H9 (cell line): ENCODE results near the gene MICALL1. TPM values are rescaled to one million over a fixed set of nuclear protein-coding genes. Genes with fewer than 3 reads are reported as not detected.

Source experiments
- DNase-seq: peaks from one replicate; pipeline ENCODE4 v3.0.0-alpha.2; 2017
- H2AFZ ChIP-seq: one replicate; pipeline ENCODE4 v1.6.1; 2013; ENCODE audit warnings: mild to moderate bottlenecking, low read length, control low read depth, moderate library complexity
- H2AK5ac ChIP-seq: 2 replicates; pipeline ENCODE4 v1.6.1; 2013; ENCODE audit warnings: low read length, control low read depth, mixed read lengths; ENCODE audit not compliant: insufficient read length
- H2BK120ac ChIP-seq: one replicate; pipeline ENCODE4 v1.6.1; 2013; ENCODE audit warnings: low read depth, mild to moderate bottlenecking, low read length, control low read depth, inconsistent platforms; ENCODE audit not compliant: poor library complexity, severe bottlenecking
- H2BK12ac ChIP-seq: 2 replicates; pipeline ENCODE4 v1.6.1; 2013; ENCODE audit warnings: low read length, control low read depth, mixed read lengths, low read depth; ENCODE audit not compliant: insufficient read length
- H2BK15ac ChIP-seq: 2 replicates; pipeline ENCODE4 v1.6.1; 2013; ENCODE audit warnings: low read depth, low read length, control low read depth
- H2BK20ac ChIP-seq: one replicate; pipeline ENCODE4 v1.6.1; 2013; ENCODE audit warnings: low read depth, mild to moderate bottlenecking, low read length, control low read depth, inconsistent platforms; ENCODE audit not compliant: poor library complexity, severe bottlenecking
- H2BK5ac ChIP-seq: 2 replicates; pipeline ENCODE4 v1.6.1; 2013; ENCODE audit warnings: low read length, control low read depth, mixed read lengths; ENCODE audit not compliant: insufficient read length
- H3K14ac ChIP-seq: 2 replicates; pipeline ENCODE4 v1.6.1; 2013; ENCODE audit warnings: low read length, control low read depth; ENCODE audit not compliant: insufficient read depth
- H3K18ac ChIP-seq: 2 replicates; pipeline ENCODE4 v1.6.1; 2013; ENCODE audit warnings: low read depth, mild to moderate bottlenecking, mixed read lengths, low read length, control low read depth; ENCODE audit not compliant: insufficient read length
- H3K23ac ChIP-seq: 2 replicates; pipeline ENCODE4 v1.6.1; 2013; ENCODE audit warnings: low read length, control low read depth, mixed read lengths, low read depth; ENCODE audit not compliant: insufficient read length
- H3K23me2 ChIP-seq: 2 replicates; pipeline ENCODE4 v1.6.1; 2013; ENCODE audit warnings: low read depth, mild to moderate bottlenecking, mixed read lengths, low read length, control low read depth; ENCODE audit not compliant: insufficient read length, poor library complexity, severe bottlenecking
- H3K27ac ChIP-seq: 2 replicates; pipeline ENCODE4 v1.5.1; 2013; ENCODE audit warnings: low read length, control low read depth, mixed read lengths, low read depth; ENCODE audit not compliant: insufficient read length
- H3K27me3 ChIP-seq: 2 replicates; pipeline ENCODE4 v1.6.1; 2013; ENCODE audit warnings: low read length, control low read depth, inconsistent platforms; ENCODE audit not compliant: insufficient read depth
- H3K4ac ChIP-seq: 2 replicates; pipeline ENCODE4 v1.6.1; 2013; ENCODE audit warnings: low read depth, mild to moderate bottlenecking, control low read depth, inconsistent platforms, low read length, moderate library complexity
- H3K4me1 ChIP-seq: 2 replicates; pipeline ENCODE4 v1.6.1; 2013; ENCODE audit warnings: low read length, control low read depth, inconsistent platforms; ENCODE audit not compliant: insufficient read depth
- H3K4me2 ChIP-seq: 2 replicates; pipeline ENCODE4 v1.6.1; 2013; ENCODE audit warnings: low read length, control low read depth, mixed read lengths; ENCODE audit not compliant: insufficient read length, insufficient read depth
- H3K56ac ChIP-seq: 2 replicates; pipeline ENCODE4 v1.6.1; 2013; ENCODE audit warnings: low read depth, mild to moderate bottlenecking, mixed read lengths, low read length, control low read depth; ENCODE audit not compliant: insufficient read length
- H3K79me1 ChIP-seq: 2 replicates; pipeline ENCODE4 v1.6.1; 2013; ENCODE audit warnings: low read depth, mild to moderate bottlenecking, moderate library complexity, low read length, control low read depth, inconsistent platforms; ENCODE audit not compliant: insufficient read depth, poor library complexity, severe bottlenecking
- H3K79me2 ChIP-seq: 2 replicates; pipeline ENCODE4 v1.6.1; 2013; ENCODE audit warnings: low read length, control low read depth, inconsistent platforms; ENCODE audit not compliant: insufficient read depth
- H3K9ac ChIP-seq: 2 replicates; pipeline ENCODE4 v1.6.1; 2013; ENCODE audit warnings: low read length, control low read depth, mixed read lengths; ENCODE audit not compliant: insufficient read length; ENCODE audit errors: extremely low read depth
- H3K9me3 ChIP-seq: one replicate; pipeline ENCODE4 v1.6.1; 2013; ENCODE audit warnings: low read depth, low read length, inconsistent platforms; ENCODE audit not compliant: control insufficient read depth
- H3T11ph ChIP-seq: one replicate; pipeline ENCODE4 v1.6.1; 2013; ENCODE audit warnings: mild to moderate bottlenecking, low read length, control low read depth, inconsistent platforms
- H4K20me1 ChIP-seq: one replicate; pipeline ENCODE4 v1.6.1; 2013; ENCODE audit not compliant: control insufficient read depth, insufficient read length, insufficient read depth
- H4K5ac ChIP-seq: 2 replicates; pipeline ENCODE4 v1.6.1; 2013; ENCODE audit warnings: low read depth, mild to moderate bottlenecking, mixed read lengths, low read length, control low read depth; ENCODE audit not compliant: insufficient read length
- H4K8ac ChIP-seq: replicated peaks from 2 replicates; pipeline ENCODE4 v1.6.1; 2013; ENCODE audit warnings: low read length, control low read depth, mixed read lengths, low read depth; ENCODE audit not compliant: insufficient read length
- H4K91ac ChIP-seq: 2 replicates; pipeline ENCODE4 v1.6.1; 2013; ENCODE audit warnings: low read depth, mild to moderate bottlenecking, moderate library complexity, mixed read lengths, low read length, control low read depth; ENCODE audit not compliant: insufficient read length
- H3K27ac Mint-ChIP-seq, 3 experiments: 2 replicates in 2 of 3; 3 replicates in 1 of 3; pipeline ENCODE4 v1.8.0; 2020 to 2021; ENCODE audit warnings: mixed read lengths in 3 of 3, mild to moderate bottlenecking in 1 of 3, moderate library complexity in 1 of 3
- H3K27me3 Mint-ChIP-seq: 2 replicates; pipeline ENCODE4 v1.8.0; 2021; ENCODE audit warnings: low read depth, mild to moderate bottlenecking, moderate library complexity, mixed read lengths
- H3K36me3 Mint-ChIP-seq, 3 experiments: 2 replicates in 2 of 3; 3 replicates in 1 of 3; pipeline ENCODE4 v1.8.0; 2020 to 2021; ENCODE audit warnings: low read depth in 3 of 3, mixed read lengths in 3 of 3; ENCODE audit not compliant: insufficient read depth in 1 of 3
- H3K4me1 Mint-ChIP-seq, 2 experiments: 2 replicates each; pipeline ENCODE4 v1.8.0; 2020; ENCODE audit warnings: mixed read lengths in 2 of 2
- H3K4me3 Mint-ChIP-seq, 2 experiments: 2 replicates in 1 of 2; 3 replicates in 1 of 2; pipeline ENCODE4 v1.8.0; 2020 to 2021; ENCODE audit warnings: mild to moderate bottlenecking in 2 of 2, mixed read lengths in 2 of 2, moderate library complexity in 1 of 2
- H3K9me3 Mint-ChIP-seq, 2 experiments: 2 replicates in 1 of 2; 3 replicates in 1 of 2; pipeline ENCODE4 v1.8.0; 2020; ENCODE audit warnings: mild to moderate bottlenecking in 2 of 2, mixed read lengths in 2 of 2, moderate library complexity in 1 of 2
- CTCF ChIP-seq: fragments of 200-600 bp; sonication (generic); conservative IDR thresholded peaks from 3 replicates; pipeline ENCODE4 v1.8.0; 2021; ENCODE audit warnings: antibody characterized with exemption, mild to moderate bottlenecking
- WGBS: extraction: QIAGEN DNeasy Blood & Tissue Kit; methylation state at CpG from one replicate; pipeline ENCODE4 v1.1.7; 2013; ENCODE audit warnings: missing lambda C conversion rate, low lambda C conversion rate, mixed read lengths; ENCODE audit not compliant: insufficient read length; ENCODE audit errors: extremely low coverage; 5-methylcytosine and 5-hydroxymethylcytosine counted together
- total RNA-seq: library from RNA; stranded (reverse); gene quantifications from 2 replicates; pipeline ENCODE4 v1.2.1, GENCODE V29; 2021

Gene MICALL1
- total RNA-seq, 1 experiment from 2014 or later = 33.3 TPM

DNA sequence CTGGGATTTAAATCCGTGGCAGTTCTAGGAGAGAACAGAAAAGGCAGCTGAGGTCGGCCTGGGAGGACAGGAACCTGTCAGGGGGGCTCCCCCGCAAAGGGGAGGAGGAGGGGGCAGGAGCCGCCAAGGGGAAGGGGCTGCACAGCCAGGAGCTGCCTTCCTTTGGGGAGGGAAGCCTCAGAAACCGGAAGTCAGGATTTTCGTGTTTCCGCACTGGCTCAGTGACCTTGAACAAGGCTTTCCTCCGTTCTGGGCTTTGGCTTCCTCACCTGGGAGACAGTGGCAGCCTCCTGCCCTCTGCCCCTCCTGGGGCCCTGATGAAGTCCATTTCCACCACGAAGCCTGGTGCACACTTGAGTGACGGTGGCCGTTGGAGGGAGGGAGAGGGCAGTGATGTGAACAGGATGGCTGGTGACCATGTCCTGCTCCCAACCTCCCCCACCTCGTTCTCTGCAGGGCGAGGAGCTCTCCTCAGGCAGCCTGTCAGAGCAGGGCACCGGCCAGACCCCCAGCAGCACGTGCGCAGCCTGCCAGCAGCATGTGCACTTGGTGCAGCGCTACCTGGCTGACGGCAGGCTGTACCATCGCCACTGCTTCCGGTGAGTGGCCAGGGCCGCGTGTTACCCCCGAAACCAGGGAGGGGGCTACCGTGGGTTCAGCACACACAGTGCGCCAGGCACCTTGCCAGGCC, 12.6 kb downstream of the MICALL1 start:
- DNase-seq = no peak
- Histone ChIP-seq H2BK20ac (no peak overlapping the region), H2BK5ac (no peak overlapping the region), H3K4me2 (no peak overlapping the region), H2AK5ac (no peak overlapping the region), H3K18ac (no peak overlapping the region), H2BK12ac (no peak overlapping the region), H3K27me3 (no peaks in the 10 kb centered on the region), H3K4ac (no peak overlapping the region), H4K5ac (no peak overlapping the region), H2BK120ac (no peak overlapping the region), H2BK15ac (no peak overlapping the region), H4K20me1 (no peaks in the 10 kb centered on the region), H3K23ac (no peak overlapping the region), H3K4me1 (no peaks in the 10 kb centered on the region), H2AFZ (no peak overlapping the region), H4K8ac (no peak overlapping the region), H3K14ac (no peak overlapping the region), H3K23me2 (peaks cover 2% of the 10 kb centered on the region), H3K56ac (no peak overlapping the region), H3T11ph (no peak overlapping the region), H4K91ac (no peak overlapping the region), H3K27ac (no peak overlapping the region), H3K79me1 (no peaks in the 10 kb centered on the region), H3K9ac (no peak overlapping the region), H3K79me2 (no peaks in the 10 kb centered on the region), H3K9me3 (no peaks in the 10 kb centered on the region)
- Mint-ChIP-seq H3K9me3 (no peaks in the 10 kb centered on the region), H3K36me3 (peaks cover 1 to 47% (median 20%) of the 10 kb centered on the region in 3 experiments; a peak in 6 of 7 replicates), H3K4me3 (no peak overlapping the region), H3K4me1 (0 out of 4 replicates have a peak, but pooled peaks cover 0 to 3% of the 10 kb centered on the region in 2 experiments), H3K27ac (no peak overlapping the region), H3K27me3 (no peaks in the 10 kb centered on the region; the same call in 1 of the 2 replicates)
- WGBS = no CpG with 5 or more reads among the region's 25 CpGs
- no peak for TF ChIP-seq CTCF
